Endothelial cell of umbilical vein (primary cell): ENCODE results near the gene FCSK. TPM values are rescaled to one million over a fixed set of nuclear protein-coding genes. Genes with fewer than 3 reads are reported as not detected.

ENCODE experiments used
- BruUV-seq: library from RNA; stranded (reverse); fragments of 400-500 nt; replicated peaks from 2 replicates; lab custom pipeline; 2021; lab: Mats Ljungman, UMichigan
- CTCF ChIA-PET: fragments of 300-600, 350-600 bp; sonication (Branson Sonifier 250); formaldehyde crosslinking; loops from one replicate; lab custom pipeline; 2021; ENCODE audit warnings: antibody characterized with exemption, inconsistent platforms; lab: Charles Lee
- POLR2A ChIA-PET: fragments of 300-600, 350-600 bp; sonication (Branson Sonifier 250); formaldehyde crosslinking; loops from one replicate; lab custom pipeline; 2021; ENCODE audit warnings: antibody characterized with exemption, inconsistent platforms; lab: Charles Lee
- DNase-seq: peaks from one replicate; pipeline ENCODE4 v3.0.0-alpha.2; 2011; ENCODE audit warnings: low read depth, low spot score
- FAIRE-seq: peaks from 2 replicates; lab custom pipeline; 2011; peaks lifted over from hg19 to GRCh38; lab: Jason Lieb, UNC
- H2AFZ ChIP-seq: 2 replicates; pipeline ENCODE4 v1.6.0; 2012; ENCODE audit warnings: low read depth, low read length, control low read depth, inconsistent platforms
- H3K27ac ChIP-seq: 2 replicates; pipeline ENCODE4 v1.5.1; 2011; ENCODE audit warnings: low read depth, mild to moderate bottlenecking, control low read depth, low read length, moderate library complexity; ENCODE audit not compliant: insufficient read depth
- H3K27me3 ChIP-seq, 2 experiments: 2 replicates each; pipeline versions ENCODE4 v1.6.0 to v1.6.1; 2011; ENCODE audit warnings: low read length in 2 of 2, mixed read lengths in 1 of 2; ENCODE audit not compliant: control insufficient read depth in 2 of 2, insufficient read depth in 2 of 2
- H3K36me3 ChIP-seq, 2 experiments: 2 replicates in 1 of 2; 3 replicates in 1 of 2; pipeline ENCODE4 v1.5.1; 2011; ENCODE audit warnings: low read length in 2 of 2, mild to moderate bottlenecking in 1 of 2, moderate library complexity in 1 of 2; ENCODE audit not compliant: control insufficient read depth in 2 of 2, insufficient read depth in 2 of 2; ENCODE audit errors: extremely low read depth in 1 of 2
- H3K4me1 ChIP-seq: 3 replicates; pipeline ENCODE4 v1.5.1; 2011; ENCODE audit warnings: mild to moderate bottlenecking, low read length; ENCODE audit not compliant: control insufficient read depth, insufficient read depth; ENCODE audit errors: extremely low read depth
- H3K4me2 ChIP-seq: 2 replicates; pipeline ENCODE4 v1.6.1; 2011; ENCODE audit warnings: low read length, control low read depth, mixed read lengths; ENCODE audit not compliant: insufficient read depth
- H3K4me3 ChIP-seq, 3 experiments: fragments of 200-600 bp in 1 of 3; sonication (generic), shearing (Covaris generic) in 1 of 3; replicated peaks in 1 of 3; 2 replicates each; pipeline ENCODE4 v1.5.1; 2011 to 2016; ENCODE audit warnings: control low read depth in 3 of 3, low read length in 3 of 3, mild to moderate bottlenecking in 2 of 3, inconsistent platforms in 1 of 3, low read depth in 1 of 3, moderate library complexity in 1 of 3; ENCODE audit not compliant: insufficient read depth in 1 of 3
- H3K79me2 ChIP-seq: 2 replicates; pipeline ENCODE4 v1.6.0; 2012; ENCODE audit warnings: low read length, inconsistent platforms; ENCODE audit not compliant: control insufficient read depth, insufficient read depth
- H3K9ac ChIP-seq: replicated peaks from 2 replicates; pipeline ENCODE3; 2011; ENCODE audit warnings: low read length, control low read depth; ENCODE audit not compliant: insufficient read depth; ENCODE audit errors: extremely low read depth
- H3K9me1 ChIP-seq: replicated peaks from 3 replicates; pipeline ENCODE4 v1.6.0; 2011; ENCODE audit warnings: mild to moderate bottlenecking, low read length; ENCODE audit not compliant: control insufficient read depth, insufficient read depth; ENCODE audit errors: extremely low read depth
- H3K9me3 ChIP-seq: replicated peaks from 2 replicates; pipeline ENCODE4 v1.5.1; 2012; ENCODE audit warnings: low read length, inconsistent platforms; ENCODE audit not compliant: control insufficient read depth, insufficient read depth
- H4K20me1 ChIP-seq: replicated peaks from 2 replicates; pipeline ENCODE3; 2011; ENCODE audit warnings: mild to moderate bottlenecking, low read length; ENCODE audit not compliant: control insufficient read depth, insufficient read depth; ENCODE audit errors: extremely low read depth
- CTCF ChIP-seq, 2 donors: IDR thresholded peaks; 1 replicate in 1 of 2; 2 replicates in 1 of 2; pipeline ENCODE4 v1.5.1; 2011; ENCODE audit warnings: low read length in 2 of 2, mild to moderate bottlenecking in 2 of 2, moderate library complexity in 2 of 2, control low read depth in 1 of 2, inconsistent platforms in 1 of 2, low read depth in 1 of 2; ENCODE audit not compliant: insufficient read depth in 1 of 2; ENCODE audit errors: extremely low read depth in 1 of 2
- EZH2 ChIP-seq: IDR thresholded peaks from 2 replicates; pipeline ENCODE4 v1.6.1; 2012; ENCODE audit warnings: borderline replicate concordance, low read depth, mild to moderate bottlenecking, moderate library complexity, low read length, inconsistent platforms; ENCODE audit not compliant: severe bottlenecking
- FOS ChIP-seq: IDR thresholded peaks from 2 replicates; pipeline ENCODE4 v1.6.1; 2011; ENCODE audit warnings: mild to moderate bottlenecking, low read length, moderate library complexity, borderline replicate concordance; ENCODE audit not compliant: insufficient read depth
- GATA2 ChIP-seq: IDR thresholded peaks from 2 replicates; pipeline ENCODE4 v1.7.0; 2011; ENCODE audit warnings: low read depth, mild to moderate bottlenecking, moderate library complexity, mixed read lengths, low read length; ENCODE audit not compliant: insufficient read length, insufficient read depth
- JUN ChIP-seq: IDR thresholded peaks from 2 replicates; pipeline ENCODE4 v1.6.1; 2011; ENCODE audit warnings: borderline replicate concordance, low read depth; ENCODE audit not compliant: insufficient read length, insufficient read depth
- MAX ChIP-seq: IDR thresholded peaks from 2 replicates; pipeline ENCODE4 v1.6.1; 2011; ENCODE audit not compliant: insufficient read depth, insufficient read length
- MYC ChIP-seq: IDR thresholded peaks from one replicate; pipeline ENCODE4 v1.6.1; 2011; ENCODE audit warnings: mild to moderate bottlenecking, low read depth, low read length
- POLR2A ChIP-seq: IDR thresholded peaks from 2 replicates; pipeline ENCODE4 v1.6.1; 2012; ENCODE audit warnings: low read depth, mild to moderate bottlenecking, control low read depth, low read length
- POLR2AphosphoS5 ChIP-seq: IDR thresholded peaks from 2 replicates; pipeline ENCODE4 v1.6.1; 2012; ENCODE audit warnings: low read depth, mild to moderate bottlenecking, control low read depth, low read length, moderate library complexity; ENCODE audit not compliant: insufficient read depth
- dilution Hi-C: fragments of 300-500 bp; cut with MboI; formaldehyde crosslinking; loops from one replicate; pipeline ENCODE4 v1.15.0; 2019; ENCODE audit warnings: low sequenced_read_pairs; ENCODE audit not compliant: extremely low pct_ligation_motif_present
- intact Hi-C: fragments of 100-400 bp; cut with micrococcal nuclease; formaldehyde crosslinking; loops from one replicate; pipeline ENCODE4 v1.10.0; 2022
- polyA plus RNA-seq, 4 experiments: library from polyadenylated mRNA; depleted of rRNA in 3 of 4; stranded (reverse) in 3 of 4; unstranded in 1 of 4; fragments of >200 nt; gene quantifications; 2 replicates each; pipeline versions ENCODE4 v1.2.1 to v1.2.3, GENCODE V29; 2011 to 2012; ENCODE audit warnings: missing spikeins in 1 of 4
- total RNA-seq: library from RNA; stranded (reverse); gene quantifications from 2 replicates; pipeline ENCODE4 v1.2.3, GENCODE V29; 2021

Gene FCSK
- total and polyA plus RNA-seq, 2 donors (not counting 3 experiments of a cell fraction or from before 2014, with no cell fraction given), result 12.4 to 18.0 TPM

- Histone ChIP-seq H3K4me1 (peaks cover 9% of the 10 kb centered on the region), H3K27ac (no peak overlapping the region), H2AFZ (no peak overlapping the region), H3K36me3 (peaks cover 0 to 5% of the 10 kb centered on the region in 2 experiments), H3K27me3 (no peaks in the 10 kb centered on the region), H4K20me1 (no peaks in the 10 kb centered on the region), H3K4me2 (no peak overlapping the region), H3K9me3 (no peaks in the 10 kb centered on the region), H3K9ac (no peak overlapping the region), H3K79me2 (peaks cover 27% of the 10 kb centered on the region), H3K9me1 (no peaks in the 10 kb centered on the region), H3K4me3 (no peak overlapping the region)
- intact Hi-C loops, result no loop called here
- no peak for TF ChIP-seq JUN
- TF ChIP-seq FOS, result no peak
- TF ChIP-seq GATA2, result no peak
- TF ChIP-seq EZH2, result no peak
- TF ChIP-seq POLR2AphosphoS5, result no peak
- TF ChIP-seq POLR2A, result no peak
- TF ChIP-seq MAX, result no peak
- no peak for TF ChIP-seq CTCF (IDR thresholded peaks at IDR 0.05; ENCODE audit: extremely low read depth in 1 of 2, insufficient read depth in 1 of 2, low read depth in 1 of 2, low read length in 2 of 2)
- no peak for TF ChIP-seq MYC
- DNase-seq (no peak), FAIRE-seq (no peak)
- BruUV-seq, result no TSS peak
- dilution Hi-C loops, result no loop called here
- ChIA-PET POLR2A (no interaction called here), CTCF (interaction anchor here (0.5 to 1.2 kb wide), 2 partner anchors 21 to 60 kb away, joined by 3 read pairs; no protein-coding TSS in a partner anchor)
Measured at GRCh38 chr16:70416748-70417616, 37.4 kb upstream of the FCSK start.
